Epithelial cell of proximal tubule (primary cell): ENCODE data around the gene DCUN1D3. TPM values are rescaled to one million over a fixed set of nuclear protein-coding genes. Genes with fewer than 3 reads are reported as not detected.

Source experiments
- DNase-seq: peaks from one replicate; pipeline ENCODE4 v3.0.0-alpha.2; 2011; ENCODE audit warnings: low read depth
- H3K4me3 ChIP-seq: 2 replicates; pipeline ENCODE4 v1.5.1; 2011; ENCODE audit warnings: low read depth, mild to moderate bottlenecking, low read length
- CTCF ChIP-seq: conservative IDR thresholded peaks from 2 replicates; pipeline ENCODE4 v1.5.1; 2012; ENCODE audit warnings: low read depth, mild to moderate bottlenecking, low read length
- total RNA-seq: library from RNA; depleted of rRNA; stranded (reverse); fragments of >200 nt; gene quantifications from 2 replicates; pipeline ENCODE4 v1.2.3, GENCODE V29; 2015

The DCUN1D3 gene
- total RNA-seq, 1 donor from 2014 or later, result 7.5 TPM

- TF ChIP-seq CTCF, result no peak
- DNase-seq, result no peak
- peak overlapping the region; percentile 89 for H3K4me3 ChIP-seq
Observed at GRCh38 chr16:20901068-20901435, 894 bp upstream of the DCUN1D3 start.

- no peak for DNase-seq
- no peak for TF ChIP-seq CTCF
- peak overlapping the region; percentile 89 for H3K4me3 ChIP-seq
Observed at GRCh38 chr16:20899477-20900298, 470 bp downstream of the DCUN1D3 start.

GRCh38 chr16:20899071-20899470 lies 1.1 kb downstream of the DCUN1D3 start:
- TF ChIP-seq CTCF, result no peak
- peak overlapping the region; percentile 89 for H3K4me3 ChIP-seq
- DNase-seq, result no peak

- no peak for TF ChIP-seq CTCF
- no peak for DNase-seq
- H3K4me3 ChIP-seq, result peak overlapping the region; percentile 89
Observed at GRCh38 chr16:20897922-20898321, 2.2 kb downstream of the DCUN1D3 start.

GRCh38 chr16:20897253-20897897 lies 2.8 kb downstream of the DCUN1D3 start:
- no peak for TF ChIP-seq CTCF
- no peak for DNase-seq
- peak overlapping the region; percentile 89 for H3K4me3 ChIP-seq

GRCh38 chr16:20894388-20894787 lies 5.8 kb downstream of the DCUN1D3 start:
- no peak for TF ChIP-seq CTCF
- DNase-seq, result no peak
- no peak overlapping the region for H3K4me3 ChIP-seq
